Activated T-helper 1 cell treated with anti-CD3 and anti-CD28 coated beads, Interleukin-2, amount 50 U/mL, for 16 hours (primary cell): Measurements from ENCODE around the gene OIP5.
A peak's percentile ranks its signal among the peaks of the same experiment; 100 is the strongest.
"Not testable (repeated sequence)": the region's sequence is repeated elsewhere in the genome, so short reads cannot be mapped to it uniquely, and the experiment has no call there.

ENCODE experiments used
- DNase-seq, 2 donors: peaks; one replicate each; pipeline ENCODE4 v3.0.0-alpha.2; 2020; ENCODE audit warnings: low read depth in 1 of 2, low spot score in 1 of 2

Gene OIP5

GRCh38 chr15:41332194-41333025, at the start of gene OIP5, which contains the start of gene NUSAP1:
TSS of gene OIP5 (minus strand) at chr15:41332591. CDS start at chr15:41332561, 30 bp downstream.
TSS of gene NUSAP1 (plus strand) at chr15:41332881. CDS start at chr15:41332958, 77 bp downstream.
- peak; percentile 94 to 96 for DNase-seq

GRCh38 chr15:41377978-41378377, 45.6 kb upstream of the OIP5 start:
- DNase-seq = no peak

DNA sequence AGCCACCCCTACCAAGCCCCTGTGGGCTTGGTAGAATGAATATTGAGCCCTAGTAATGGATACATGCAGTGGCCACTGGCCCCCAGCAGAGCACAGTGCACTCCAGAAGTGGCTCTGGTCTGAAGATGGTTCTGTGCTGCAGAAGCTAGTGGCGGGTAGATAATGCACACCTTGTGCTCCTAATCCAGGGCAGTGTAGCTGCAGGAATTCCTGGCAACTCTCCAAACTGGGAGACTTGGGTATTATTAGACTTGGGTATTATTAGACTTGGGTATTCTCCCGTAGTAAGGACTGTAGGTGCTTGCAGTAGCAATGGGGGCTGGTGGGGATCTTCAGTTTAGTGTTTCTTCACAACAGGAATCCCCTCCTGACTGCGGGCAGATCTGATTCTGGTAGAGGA, 35.0 kb upstream of the OIP5 start:
- no peak for DNase-seq

- no peak for DNase-seq
Measured at GRCh38 chr15:41354371-41354770, 22.0 kb upstream of the OIP5 start.

- DNase-seq = no peak
Measured at GRCh38 chr15:41350057-41350717, 17.8 kb upstream of the OIP5 start.

- DNase-seq = no peak
Measured at GRCh38 chr15:41347236-41347635, 14.8 kb upstream of the OIP5 start.

GRCh38 chr15:41341519-41341918, 9.1 kb upstream of the OIP5 start:
- no peak for DNase-seq

GRCh38 chr15:41340189-41340695, 7.9 kb upstream of the OIP5 start:
- no peak for DNase-seq

DNA sequence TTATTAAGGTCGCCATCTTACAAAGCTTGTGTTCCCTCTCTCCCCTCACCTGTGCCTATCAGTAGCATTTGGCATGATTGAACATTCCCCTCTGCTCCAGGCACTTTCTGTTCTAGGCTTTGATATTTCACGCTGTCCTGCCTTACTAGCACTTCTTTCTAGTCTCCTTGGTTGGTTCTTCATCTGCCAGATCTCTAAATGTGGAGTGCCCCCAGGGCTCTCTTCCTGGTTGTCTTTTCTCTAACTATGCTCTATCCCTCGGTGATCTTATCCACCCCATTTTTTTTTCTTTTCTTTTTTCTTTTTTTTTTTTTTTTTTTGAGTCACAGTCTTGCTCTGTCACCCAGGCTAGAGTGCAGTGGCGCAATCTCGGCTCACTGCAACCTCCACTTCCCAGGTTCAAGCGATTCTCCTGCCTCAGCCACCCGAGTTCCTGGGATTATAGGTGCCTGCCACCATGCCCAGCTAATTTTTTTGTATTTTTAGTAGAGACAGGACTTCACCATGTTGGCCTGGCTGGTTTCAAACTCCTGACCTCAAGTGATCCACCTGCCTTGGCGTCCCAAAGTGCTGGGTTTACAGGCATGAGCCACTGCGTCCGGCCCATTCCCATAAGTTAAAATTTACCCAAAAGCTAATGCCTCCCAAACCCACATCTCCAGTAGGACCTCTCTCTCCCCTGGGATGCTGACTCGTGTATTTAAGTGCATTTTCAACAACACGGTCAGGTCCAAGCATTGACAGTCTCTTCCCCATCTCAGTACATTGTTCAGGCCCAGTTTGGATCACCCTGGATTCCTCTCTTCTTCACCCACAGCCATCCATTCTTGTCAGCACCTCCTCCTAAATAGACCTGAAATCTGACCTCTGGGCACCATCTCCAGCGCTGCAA, 5.5 kb upstream of the OIP5 start:
- no peak for DNase-seq

DNA sequence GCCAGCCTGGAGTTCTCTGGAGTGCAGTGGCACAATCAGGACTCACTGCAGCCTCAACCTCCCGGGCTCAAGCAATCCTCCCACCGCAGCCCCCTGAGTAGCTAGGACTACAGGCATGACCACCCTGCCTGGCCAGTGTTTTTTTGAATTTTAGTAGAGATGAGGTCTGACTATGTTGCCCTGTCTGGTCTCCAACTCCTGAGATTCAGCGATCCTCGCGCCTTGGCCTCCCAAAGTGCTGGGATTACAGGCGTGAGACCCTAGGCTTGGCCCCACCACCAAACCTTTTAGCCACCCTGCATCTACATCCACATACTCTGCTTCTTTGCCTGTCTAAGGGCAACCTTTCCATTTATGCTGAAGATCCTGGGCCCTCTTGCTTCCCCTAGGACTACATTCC, 4.7 kb upstream of the OIP5 start:
- DNase-seq = no peak

DNA sequence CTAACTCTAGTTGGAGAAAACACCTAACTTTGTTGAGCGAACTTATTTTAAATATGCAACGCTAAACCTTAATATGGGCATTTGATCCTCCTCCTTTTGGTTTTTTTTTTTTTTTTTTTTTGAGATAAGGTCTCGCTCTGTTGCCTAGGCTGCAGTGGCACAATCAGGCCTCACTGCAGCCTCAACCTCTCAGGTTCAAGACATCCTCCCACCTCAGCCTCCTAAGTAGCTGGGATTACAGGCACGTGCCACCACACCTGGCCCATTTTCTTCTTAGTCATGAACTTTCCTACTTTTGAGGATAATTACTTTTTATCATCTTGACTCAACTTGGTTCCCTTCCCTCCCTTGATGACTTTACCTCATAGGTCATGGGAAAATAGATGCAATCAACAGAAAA, 4.2 kb upstream of the OIP5 start:
- no peak for DNase-seq

- no peak for DNase-seq
Measured at GRCh38 chr15:41334293-41335120, 2.1 kb upstream of the OIP5 start.

DNA sequence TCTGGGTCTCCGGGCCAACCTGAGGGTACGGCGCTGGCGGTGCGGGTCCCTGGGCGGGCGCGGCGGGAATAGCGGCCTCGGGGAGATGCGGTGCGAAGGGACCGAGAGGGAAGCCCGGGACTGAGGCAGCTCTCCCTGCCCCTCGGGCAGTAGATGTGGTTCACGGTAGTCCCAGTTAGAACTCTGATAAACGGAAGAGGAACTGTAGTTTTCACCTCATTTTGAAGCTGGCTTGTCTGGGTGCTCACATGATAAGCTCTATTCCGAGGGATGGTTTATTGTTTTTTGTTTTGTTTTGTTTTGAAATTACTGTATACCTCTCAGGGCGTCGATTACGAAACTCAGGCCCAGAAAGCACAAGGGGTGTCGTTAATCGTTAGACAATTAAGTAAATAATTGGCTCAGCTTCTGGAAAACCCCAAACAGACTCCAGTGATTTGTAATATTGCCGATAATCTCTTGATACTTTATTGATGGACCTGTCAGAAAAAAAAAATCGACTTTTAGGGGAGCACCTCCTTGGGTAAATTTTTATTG, 703 bp upstream of the OIP5 start:
- DNase-seq = no peak

- DNase-seq = no peak
Measured at GRCh38 chr15:41331833-41332193, 578 bp downstream of the OIP5 start.

- no peak for DNase-seq
Measured at GRCh38 chr15:41331281-41331680, 1.1 kb downstream of the OIP5 start.

GRCh38 chr15:41323611-41324010, 8.8 kb downstream of the OIP5 start:
- no peak for DNase-seq

GRCh38 chr15:41320805-41321330, 11.5 kb downstream of the OIP5 start:
- DNase-seq = not testable (repeated sequence)

DNA sequence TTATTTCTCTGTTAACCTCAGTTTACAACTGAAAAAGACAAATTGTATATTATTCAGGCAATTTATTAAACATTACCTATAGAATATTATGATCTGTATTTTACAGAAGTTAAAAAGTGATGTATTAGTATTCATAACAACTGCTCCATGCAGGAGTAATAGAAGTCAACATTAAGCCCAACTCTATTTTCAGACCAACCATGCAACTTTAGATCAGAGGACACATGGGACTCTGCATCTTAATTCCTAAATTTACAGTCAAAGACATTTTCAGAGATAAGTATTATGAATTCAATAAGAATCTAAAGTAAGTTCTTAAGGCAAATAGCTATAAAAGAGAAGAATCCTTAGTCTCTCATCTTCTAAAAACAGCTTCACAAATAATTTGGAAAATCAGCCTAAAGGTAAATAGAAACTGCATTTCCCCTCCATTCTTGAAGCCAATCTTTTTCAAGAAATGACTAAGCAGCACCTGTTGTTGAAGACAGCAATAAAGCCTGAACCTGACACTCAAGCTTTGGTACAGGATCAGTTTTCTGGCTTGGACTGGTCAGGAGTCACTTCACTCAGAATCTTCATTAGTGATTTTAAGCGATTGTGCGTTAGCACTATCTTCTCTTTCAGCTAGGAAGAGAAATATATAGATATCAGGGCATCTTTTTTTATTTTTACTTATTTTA, 23.0 kb downstream of the OIP5 start:
- DNase-seq = no peak

GRCh38 chr15:41307679-41308078, 24.7 kb downstream of the OIP5 start:
- no peak for DNase-seq
